Endothelial cell of umbilical vein (primary cell): Measurements from ENCODE around the gene TUBGCP2.

ENCODE experiments used
- CTCF ChIP-seq, 2 donors: IDR thresholded peaks; 1 replicate in 1 of 2; 2 replicates in 1 of 2; pipeline ENCODE4 v1.5.1; 2011; ENCODE audit warnings: low read length in 2 of 2, mild to moderate bottlenecking in 2 of 2, moderate library complexity in 2 of 2, control low read depth in 1 of 2, inconsistent platforms in 1 of 2, low read depth in 1 of 2; ENCODE audit not compliant: insufficient read depth in 1 of 2; ENCODE audit errors: extremely low read depth in 1 of 2
- POLR2A ChIP-seq: IDR thresholded peaks from 2 replicates; pipeline ENCODE4 v1.6.1; 2012; ENCODE audit warnings: low read depth, mild to moderate bottlenecking, control low read depth, low read length
- TF ChIP-seq, protein P1 (sequence below): IDR thresholded peaks from 2 replicates; pipeline ENCODE4 v1.6.1; 2011; ENCODE audit not compliant: insufficient read depth, insufficient read length

DNA sequence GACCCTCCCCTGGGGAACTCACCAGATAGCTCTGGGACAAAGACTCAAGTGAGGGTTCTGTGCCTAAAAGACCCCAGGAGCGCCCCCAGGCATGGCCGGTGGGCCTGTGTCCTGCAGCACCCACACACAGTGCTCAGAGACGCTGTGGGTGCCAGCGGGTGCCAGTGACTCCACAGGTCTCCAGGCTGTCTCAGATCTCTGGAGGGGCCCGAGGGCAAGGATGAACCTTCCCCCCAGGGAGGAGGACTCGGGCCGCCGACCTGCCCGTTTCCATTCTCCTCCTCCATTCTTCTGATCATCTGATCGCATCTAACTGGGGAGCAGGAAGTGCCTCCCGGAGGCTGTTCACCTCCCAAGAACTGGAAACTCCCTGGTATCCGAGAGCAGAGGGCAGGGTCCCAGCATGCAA, 33.0 kb downstream of the TUBGCP2 start:
- TF ChIP-seq CTCF (IDR thresholded peaks at IDR 0.05; ENCODE audit: extremely low read depth in 1 of 2, insufficient read depth in 1 of 2, low read depth in 1 of 2, low read length in 2 of 2): no peak
- TF ChIP-seq, protein P1, sequence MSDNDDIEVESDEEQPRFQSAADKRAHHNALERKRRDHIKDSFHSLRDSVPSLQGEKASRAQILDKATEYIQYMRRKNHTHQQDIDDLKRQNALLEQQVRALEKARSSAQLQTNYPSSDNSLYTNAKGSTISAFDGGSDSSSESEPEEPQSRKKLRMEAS: no peak
- TF ChIP-seq POLR2A: no peak
